HEK293 (cell line): ENCODE data around the gene SEC16A.
"Not testable (repeated sequence)": the region's sequence is repeated elsewhere in the genome, so short reads cannot be mapped to it uniquely, and the experiment has no call there.

ENCODE experiments used
- SP2 ChIP-seq: fragments of 450-650 bp; formaldehyde crosslinking; IDR thresholded peaks from 2 replicates; pipeline ENCODE4 v1.5.1; 2016; ENCODE audit warnings: missing biosample characterization, missing genetic modification characterization
- ZNF404 ChIP-seq: fragments of 450-650 bp; formaldehyde crosslinking; IDR thresholded peaks from 2 replicates; pipeline ENCODE4 v1.5.1; 2017; ENCODE audit warnings: missing biosample characterization, missing genetic modification characterization
- TF ChIP-seq, protein P1 (sequence below): fragments of 450-650 bp; formaldehyde crosslinking; IDR thresholded peaks from 2 replicates; pipeline ENCODE4 v1.5.1; 2016; ENCODE audit warnings: missing biosample characterization, missing genetic modification characterization

DNA sequence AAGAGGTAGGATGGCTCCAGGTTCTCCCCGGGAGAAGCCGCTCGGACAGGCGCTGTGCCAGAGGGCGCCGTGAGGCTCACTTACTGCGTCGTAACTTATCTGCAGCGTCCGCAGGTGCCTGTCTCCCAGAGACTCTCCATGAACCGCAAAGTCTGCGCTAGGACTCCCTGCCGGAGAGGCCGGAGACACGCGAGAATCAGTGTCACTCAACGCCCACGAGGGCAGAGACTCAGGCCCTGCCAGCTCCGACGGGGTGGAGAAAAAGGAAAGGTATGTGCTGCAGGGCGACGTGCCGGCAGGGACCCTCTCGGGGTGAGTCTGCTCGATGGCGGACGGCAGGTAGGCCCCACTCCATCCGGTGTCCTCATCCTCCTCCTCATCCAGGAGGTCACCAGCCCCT is 75.8 kb downstream of the SEC16A start:
- TF ChIP-seq, protein P1, sequence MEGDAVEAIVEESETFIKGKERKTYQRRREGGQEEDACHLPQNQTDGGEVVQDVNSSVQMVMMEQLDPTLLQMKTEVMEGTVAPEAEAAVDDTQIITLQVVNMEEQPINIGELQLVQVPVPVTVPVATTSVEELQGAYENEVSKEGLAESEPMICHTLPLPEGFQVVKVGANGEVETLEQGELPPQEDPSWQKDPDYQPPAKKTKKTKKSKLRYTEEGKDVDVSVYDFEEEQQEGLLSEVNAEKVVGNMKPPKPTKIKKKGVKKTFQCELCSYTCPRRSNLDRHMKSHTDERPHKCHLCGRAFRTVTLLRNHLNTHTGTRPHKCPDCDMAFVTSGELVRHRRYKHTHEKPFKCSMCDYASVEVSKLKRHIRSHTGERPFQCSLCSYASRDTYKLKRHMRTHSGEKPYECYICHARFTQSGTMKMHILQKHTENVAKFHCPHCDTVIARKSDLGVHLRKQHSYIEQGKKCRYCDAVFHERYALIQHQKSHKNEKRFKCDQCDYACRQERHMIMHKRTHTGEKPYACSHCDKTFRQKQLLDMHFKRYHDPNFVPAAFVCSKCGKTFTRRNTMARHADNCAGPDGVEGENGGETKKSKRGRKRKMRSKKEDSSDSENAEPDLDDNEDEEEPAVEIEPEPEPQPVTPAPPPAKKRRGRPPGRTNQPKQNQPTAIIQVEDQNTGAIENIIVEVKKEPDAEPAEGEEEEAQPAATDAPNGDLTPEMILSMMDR (tag by site-specific recombination), result not testable (repeated sequence)
- TF ChIP-seq SP2 (tag by site-specific recombination); ZNF404: not testable (repeated sequence)
